GM21381 (cell line): Measurements from ENCODE around the gene TEX261.
A peak's percentile ranks its signal among the peaks of the same experiment; 100 is the strongest.

Experiments used
- ATAC-seq: cut with Tn5 transposase; IDR thresholded peaks from one replicate; pipeline ENCODE4 v1.9.1; 2021; ENCODE audit warnings: mild to moderate bottlenecking, moderate library complexity; ENCODE audit not compliant: unreplicated experiment

TEX261 gene

GRCh38 chr2:70959851-70960832 lies 34.5 kb downstream of the TEX261 start:
- ATAC-seq = no peak

GRCh38 chr2:70959271-70959761 lies 35.4 kb downstream of the TEX261 start:
- no peak for ATAC-seq

GRCh38 chr2:70958759-70959158 lies 35.9 kb downstream of the TEX261 start:
- ATAC-seq = no peak

- no peak for ATAC-seq
These were observed 36.9 kb downstream of the TEX261 start for GRCh38 chr2:70957798-70958197.

GRCh38 chr2:70956141-70956540 lies 38.5 kb downstream of the TEX261 start:
- ATAC-seq = no peak

- ATAC-seq = no peak
These were observed 39.8 kb downstream of the TEX261 start for GRCh38 chr2:70954886-70955285.

GRCh38 chr2:70949086-70949485 lies 45.6 kb downstream of the TEX261 start:
- no peak for ATAC-seq

GRCh38 chr2:70948337-70949003 lies 46.2 kb downstream of the TEX261 start:
- peak; percentile 70 for ATAC-seq

- ATAC-seq = no peak
These were observed 47.0 kb downstream of the TEX261 start for GRCh38 chr2:70947556-70948184.

GRCh38 chr2:70946832-70947442 lies 47.7 kb downstream of the TEX261 start:
- no peak for ATAC-seq

GRCh38 chr2:70944111-70944690 lies 50.5 kb downstream of the TEX261 start:
- ATAC-seq = no peak

- no peak for ATAC-seq
These were observed 51.3 kb downstream of the TEX261 start for GRCh38 chr2:70943205-70943871.

- ATAC-seq = no peak
These were observed 52.1 kb downstream of the TEX261 start for GRCh38 chr2:70942396-70943204.

- ATAC-seq = no peak
These were observed 53.0 kb downstream of the TEX261 start for GRCh38 chr2:70941701-70942100.

GRCh38 chr2:70941186-70941585 lies 53.5 kb downstream of the TEX261 start:
- ATAC-seq = no peak

GRCh38 chr2:70939839-70940580 lies 54.7 kb downstream of the TEX261 start:
- no peak for ATAC-seq

- ATAC-seq = no peak
These were observed 55.5 kb downstream of the TEX261 start for GRCh38 chr2:70939001-70939838.

GRCh38 chr2:70938586-70938950 lies 56.1 kb downstream of the TEX261 start:
- no peak for ATAC-seq
